GM23338 (cell line): ENCODE results near the gene LRRC3C.

Source experiments
- CREB1 ChIP-seq: fragments of 250-450 bp; sonication (Bioruptor Pico); IDR thresholded peaks from 2 replicates; pipeline ENCODE4 v1.5.0; 2020; ENCODE audit warnings: low read depth, mild to moderate bottlenecking, moderate library complexity
- EZH2 ChIP-seq: fragments of 200-600 bp; sonication (generic); IDR thresholded peaks from one replicate; pipeline ENCODE4 v1.8.0; 2017; ENCODE audit warnings: antibody characterized with exemption, mild to moderate bottlenecking, low read depth; ENCODE audit not compliant: unreplicated experiment
- EZH2phosphoT487 ChIP-seq: fragments of 200-600 bp; sonication (generic); IDR thresholded peaks from one replicate; pipeline ENCODE4 v1.8.1; 2018; ENCODE audit warnings: antibody characterized with exemption; ENCODE audit not compliant: unreplicated experiment
- JUNB ChIP-seq: IDR thresholded peaks from one replicate; pipeline ENCODE4 v1.6.1; 2016; ENCODE audit warnings: antibody characterized with exemption; ENCODE audit not compliant: unreplicated experiment
- NANOG ChIP-seq: IDR thresholded peaks from 2 replicates; pipeline ENCODE4 v1.6.1; 2016; ENCODE audit warnings: antibody characterized with exemption, borderline replicate concordance
- POLR2AphosphoS5 ChIP-seq: IDR thresholded peaks from 2 replicates; pipeline ENCODE4 v1.6.1; 2016; ENCODE audit warnings: antibody characterized with exemption, low read depth
- REST ChIP-seq: IDR thresholded peaks from one replicate; pipeline ENCODE4 v1.6.1; 2018; ENCODE audit warnings: antibody characterized with exemption; ENCODE audit not compliant: unreplicated experiment
- ZNF114 ChIP-seq: fragments of 250-450 bp; sonication (Bioruptor Pico); IDR thresholded peaks from 2 replicates; pipeline ENCODE4 v1.5.0; 2020; ENCODE audit warnings: mild to moderate bottlenecking, moderate library complexity
- TF ChIP-seq, protein P1 (sequence below), 2 experiments: fragments of 200-600 bp in 1 of 2; sonication (generic) in 1 of 2; conservative IDR thresholded peaks; 2 replicates each; pipeline versions ENCODE4 v1.5.1 to v1.6.1; 2016 to 2017; ENCODE audit warnings: antibody characterized with exemption in 2 of 2, low read depth in 2 of 2, mild to moderate bottlenecking in 2 of 2, moderate library complexity in 1 of 2
- TF ChIP-seq, protein P2 (sequence below): IDR thresholded peaks from 2 replicates; pipeline ENCODE4 v1.6.1; 2016; ENCODE audit warnings: antibody characterized with exemption

GRCh38 chr17:39928858-39929645, 1.5 kb downstream of the LRRC3C start:
- TF ChIP-seq, protein P1, sequence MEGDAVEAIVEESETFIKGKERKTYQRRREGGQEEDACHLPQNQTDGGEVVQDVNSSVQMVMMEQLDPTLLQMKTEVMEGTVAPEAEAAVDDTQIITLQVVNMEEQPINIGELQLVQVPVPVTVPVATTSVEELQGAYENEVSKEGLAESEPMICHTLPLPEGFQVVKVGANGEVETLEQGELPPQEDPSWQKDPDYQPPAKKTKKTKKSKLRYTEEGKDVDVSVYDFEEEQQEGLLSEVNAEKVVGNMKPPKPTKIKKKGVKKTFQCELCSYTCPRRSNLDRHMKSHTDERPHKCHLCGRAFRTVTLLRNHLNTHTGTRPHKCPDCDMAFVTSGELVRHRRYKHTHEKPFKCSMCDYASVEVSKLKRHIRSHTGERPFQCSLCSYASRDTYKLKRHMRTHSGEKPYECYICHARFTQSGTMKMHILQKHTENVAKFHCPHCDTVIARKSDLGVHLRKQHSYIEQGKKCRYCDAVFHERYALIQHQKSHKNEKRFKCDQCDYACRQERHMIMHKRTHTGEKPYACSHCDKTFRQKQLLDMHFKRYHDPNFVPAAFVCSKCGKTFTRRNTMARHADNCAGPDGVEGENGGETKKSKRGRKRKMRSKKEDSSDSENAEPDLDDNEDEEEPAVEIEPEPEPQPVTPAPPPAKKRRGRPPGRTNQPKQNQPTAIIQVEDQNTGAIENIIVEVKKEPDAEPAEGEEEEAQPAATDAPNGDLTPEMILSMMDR (conservative IDR thresholded peaks at IDR 0.05; ENCODE audit: low read depth in 2 of 2) = no peak
- TF ChIP-seq POLR2AphosphoS5 (no peak), ZNF114 (CRISPR knock-in tag) (no peak), EZH2 (no peak), CREB1 (CRISPR knock-in tag) (no peak), REST (no peak), EZH2phosphoT487 (no peak), JUNB (no peak), NANOG (no peak)
- TF ChIP-seq, protein P2, sequence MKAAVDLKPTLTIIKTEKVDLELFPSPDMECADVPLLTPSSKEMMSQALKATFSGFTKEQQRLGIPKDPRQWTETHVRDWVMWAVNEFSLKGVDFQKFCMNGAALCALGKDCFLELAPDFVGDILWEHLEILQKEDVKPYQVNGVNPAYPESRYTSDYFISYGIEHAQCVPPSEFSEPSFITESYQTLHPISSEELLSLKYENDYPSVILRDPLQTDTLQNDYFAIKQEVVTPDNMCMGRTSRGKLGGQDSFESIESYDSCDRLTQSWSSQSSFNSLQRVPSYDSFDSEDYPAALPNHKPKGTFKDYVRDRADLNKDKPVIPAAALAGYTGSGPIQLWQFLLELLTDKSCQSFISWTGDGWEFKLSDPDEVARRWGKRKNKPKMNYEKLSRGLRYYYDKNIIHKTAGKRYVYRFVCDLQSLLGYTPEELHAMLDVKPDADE = no peak
